ENCODE measurements around the gene CLDND1.

DNA sequence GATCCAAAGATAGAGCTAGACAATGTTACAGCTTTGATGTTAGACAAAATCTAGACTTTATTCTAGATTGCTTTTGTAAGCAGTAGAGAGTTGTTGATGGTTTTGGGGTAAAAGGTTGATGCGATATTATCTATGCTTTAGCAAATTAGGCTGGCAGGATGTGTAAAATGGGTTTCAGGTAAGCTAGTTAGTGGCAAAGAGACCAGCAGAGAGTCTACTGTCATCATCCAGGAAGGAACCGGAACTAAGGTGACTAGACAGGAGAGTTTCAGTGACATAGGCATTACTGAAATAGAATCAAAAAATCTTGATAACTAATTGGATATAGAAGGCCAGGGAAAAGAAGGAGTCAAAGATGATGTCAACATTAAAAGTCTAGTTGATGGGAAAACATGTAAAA, 14.1 kb downstream of the CLDND1 start:
- TF ChIP-seq POLR2A (IDR thresholded peaks at IDR 0.05) (no peak), EP300 (IDR thresholded peaks at IDR 0.05; ENCODE audit: low read depth) (no peak)
- TF ChIP-seq, protein P1, sequence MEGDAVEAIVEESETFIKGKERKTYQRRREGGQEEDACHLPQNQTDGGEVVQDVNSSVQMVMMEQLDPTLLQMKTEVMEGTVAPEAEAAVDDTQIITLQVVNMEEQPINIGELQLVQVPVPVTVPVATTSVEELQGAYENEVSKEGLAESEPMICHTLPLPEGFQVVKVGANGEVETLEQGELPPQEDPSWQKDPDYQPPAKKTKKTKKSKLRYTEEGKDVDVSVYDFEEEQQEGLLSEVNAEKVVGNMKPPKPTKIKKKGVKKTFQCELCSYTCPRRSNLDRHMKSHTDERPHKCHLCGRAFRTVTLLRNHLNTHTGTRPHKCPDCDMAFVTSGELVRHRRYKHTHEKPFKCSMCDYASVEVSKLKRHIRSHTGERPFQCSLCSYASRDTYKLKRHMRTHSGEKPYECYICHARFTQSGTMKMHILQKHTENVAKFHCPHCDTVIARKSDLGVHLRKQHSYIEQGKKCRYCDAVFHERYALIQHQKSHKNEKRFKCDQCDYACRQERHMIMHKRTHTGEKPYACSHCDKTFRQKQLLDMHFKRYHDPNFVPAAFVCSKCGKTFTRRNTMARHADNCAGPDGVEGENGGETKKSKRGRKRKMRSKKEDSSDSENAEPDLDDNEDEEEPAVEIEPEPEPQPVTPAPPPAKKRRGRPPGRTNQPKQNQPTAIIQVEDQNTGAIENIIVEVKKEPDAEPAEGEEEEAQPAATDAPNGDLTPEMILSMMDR (IDR thresholded peaks at IDR 0.05) = no peak

Data from transverse colon (tissue), 3 donors.